ENCODE data around the gene AKAP12.

Gene AKAP12, protein sequence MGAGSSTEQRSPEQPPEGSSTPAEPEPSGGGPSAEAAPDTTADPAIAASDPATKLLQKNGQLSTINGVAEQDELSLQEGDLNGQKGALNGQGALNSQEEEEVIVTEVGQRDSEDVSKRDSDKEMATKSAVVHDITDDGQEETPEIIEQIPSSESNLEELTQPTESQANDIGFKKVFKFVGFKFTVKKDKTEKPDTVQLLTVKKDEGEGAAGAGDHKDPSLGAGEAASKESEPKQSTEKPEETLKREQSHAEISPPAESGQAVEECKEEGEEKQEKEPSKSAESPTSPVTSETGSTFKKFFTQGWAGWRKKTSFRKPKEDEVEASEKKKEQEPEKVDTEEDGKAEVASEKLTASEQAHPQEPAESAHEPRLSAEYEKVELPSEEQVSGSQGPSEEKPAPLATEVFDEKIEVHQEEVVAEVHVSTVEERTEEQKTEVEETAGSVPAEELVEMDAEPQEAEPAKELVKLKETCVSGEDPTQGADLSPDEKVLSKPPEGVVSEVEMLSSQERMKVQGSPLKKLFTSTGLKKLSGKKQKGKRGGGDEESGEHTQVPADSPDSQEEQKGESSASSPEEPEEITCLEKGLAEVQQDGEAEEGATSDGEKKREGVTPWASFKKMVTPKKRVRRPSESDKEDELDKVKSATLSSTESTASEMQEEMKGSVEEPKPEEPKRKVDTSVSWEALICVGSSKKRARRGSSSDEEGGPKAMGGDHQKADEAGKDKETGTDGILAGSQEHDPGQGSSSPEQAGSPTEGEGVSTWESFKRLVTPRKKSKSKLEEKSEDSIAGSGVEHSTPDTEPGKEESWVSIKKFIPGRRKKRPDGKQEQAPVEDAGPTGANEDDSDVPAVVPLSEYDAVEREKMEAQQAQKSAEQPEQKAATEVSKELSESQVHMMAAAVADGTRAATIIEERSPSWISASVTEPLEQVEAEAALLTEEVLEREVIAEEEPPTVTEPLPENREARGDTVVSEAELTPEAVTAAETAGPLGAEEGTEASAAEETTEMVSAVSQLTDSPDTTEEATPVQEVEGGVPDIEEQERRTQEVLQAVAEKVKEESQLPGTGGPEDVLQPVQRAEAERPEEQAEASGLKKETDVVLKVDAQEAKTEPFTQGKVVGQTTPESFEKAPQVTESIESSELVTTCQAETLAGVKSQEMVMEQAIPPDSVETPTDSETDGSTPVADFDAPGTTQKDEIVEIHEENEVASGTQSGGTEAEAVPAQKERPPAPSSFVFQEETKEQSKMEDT (N-terminal part only)

DNA sequence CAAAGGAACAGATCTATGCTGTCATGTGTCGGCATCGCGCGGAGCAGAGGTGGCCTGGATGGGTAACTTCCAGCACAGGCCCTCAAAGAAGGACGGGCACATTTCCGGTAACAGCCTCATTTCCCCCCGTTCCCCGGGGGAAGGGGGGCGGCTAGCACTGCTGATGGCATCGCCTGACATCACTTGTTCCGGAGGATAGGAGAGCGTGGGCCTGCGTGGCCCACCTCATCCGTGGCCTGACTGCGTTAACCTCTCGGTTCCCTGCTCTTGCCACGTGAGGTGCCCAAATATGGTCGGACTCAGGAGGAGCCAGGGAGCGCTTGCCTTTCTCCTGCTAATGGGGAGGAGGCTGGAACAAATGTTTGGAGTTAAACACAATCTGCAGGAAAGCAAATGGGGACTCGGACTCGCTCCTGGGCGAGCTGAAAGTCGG, at the start of gene AKAP12:
AKAP12 (plus strand) TSS at position 365 of the 433 bp plus-strand sequence. CDS start 596 bp downstream, outside the sequence.
- DNase-seq: no peak

DNA sequence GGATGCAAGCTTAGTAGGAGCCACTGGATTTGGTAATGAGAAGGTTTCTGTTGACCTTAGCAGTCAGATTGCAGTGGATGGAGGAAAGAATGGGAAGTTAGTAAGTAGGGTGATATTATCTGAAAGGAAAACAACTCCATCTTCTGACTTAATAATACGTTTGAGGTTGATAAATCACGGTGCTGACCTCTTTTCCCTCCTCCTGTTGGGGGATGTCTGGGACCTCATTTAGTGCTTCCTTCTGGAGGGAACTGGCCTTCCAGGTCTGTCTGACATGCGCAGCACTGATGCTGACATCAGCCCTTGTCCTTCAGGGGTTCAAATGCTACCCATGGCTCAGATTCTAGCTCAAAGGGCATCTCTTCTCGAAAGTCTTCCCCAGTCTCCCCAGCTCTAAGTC, 48.2 kb upstream of the AKAP12 start:
- no peak for DNase-seq

DNA sequence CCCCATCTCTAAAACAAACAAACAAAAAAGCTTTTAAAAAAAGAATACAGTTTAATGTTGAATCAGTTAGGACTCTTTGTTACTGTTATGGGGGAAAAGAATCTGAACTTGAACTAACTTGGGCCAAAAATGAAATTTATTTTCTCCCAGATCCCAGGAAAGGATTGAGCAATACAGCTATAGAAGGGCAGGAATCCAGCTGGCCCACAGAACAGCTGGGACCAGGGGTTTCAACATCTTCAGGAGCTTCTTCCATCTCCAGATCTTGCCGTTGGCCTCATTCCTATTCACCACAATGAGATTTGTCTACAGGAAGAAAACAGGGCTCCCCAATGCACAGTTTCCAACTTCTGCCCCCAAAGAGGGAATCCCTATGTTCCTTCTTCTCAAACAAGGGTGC, 43.2 kb upstream of the AKAP12 start:
- no peak for DNase-seq

DNA sequence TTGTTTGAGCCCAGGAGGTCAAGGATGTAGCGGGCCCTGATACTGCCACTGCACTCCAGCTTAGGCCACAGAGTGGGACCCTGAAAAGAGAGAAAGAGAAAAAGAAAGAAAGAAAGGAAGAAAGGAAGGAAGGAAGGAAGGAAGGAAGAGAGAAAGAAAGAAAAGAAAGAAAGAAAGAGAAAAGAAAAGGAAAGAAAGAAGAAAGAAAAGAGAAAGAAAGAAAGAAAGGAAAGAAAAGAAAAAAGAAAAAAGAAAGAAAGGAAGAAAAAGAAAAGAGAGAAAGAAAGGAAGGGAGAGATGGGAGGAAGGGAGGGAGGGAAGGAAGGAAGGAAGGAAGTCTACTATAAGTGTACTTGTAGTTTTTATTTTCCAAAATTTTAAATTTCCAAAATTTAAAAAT, 42.2 kb upstream of the AKAP12 start:
- DNase-seq: no peak

DNA sequence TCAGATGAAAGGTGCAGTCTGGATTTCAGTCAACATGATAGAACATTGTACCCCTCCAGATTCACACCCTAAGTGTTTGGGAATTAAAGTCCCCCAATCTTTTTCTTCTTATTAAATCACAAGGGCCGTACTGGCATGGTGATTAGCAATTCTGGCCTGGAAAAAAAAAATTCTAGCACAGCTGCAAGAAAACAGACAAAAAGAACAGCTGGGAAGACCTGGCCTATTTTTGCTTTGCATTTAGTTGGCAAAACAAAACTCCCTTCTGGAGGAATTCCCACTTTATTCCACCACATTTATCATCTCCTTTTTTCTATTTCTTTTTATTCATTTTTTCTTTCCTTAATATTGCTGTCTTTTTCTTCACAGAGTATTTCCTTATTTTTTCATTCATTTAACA, 39.8 kb upstream of the AKAP12 start:
- no peak for DNase-seq

DNA sequence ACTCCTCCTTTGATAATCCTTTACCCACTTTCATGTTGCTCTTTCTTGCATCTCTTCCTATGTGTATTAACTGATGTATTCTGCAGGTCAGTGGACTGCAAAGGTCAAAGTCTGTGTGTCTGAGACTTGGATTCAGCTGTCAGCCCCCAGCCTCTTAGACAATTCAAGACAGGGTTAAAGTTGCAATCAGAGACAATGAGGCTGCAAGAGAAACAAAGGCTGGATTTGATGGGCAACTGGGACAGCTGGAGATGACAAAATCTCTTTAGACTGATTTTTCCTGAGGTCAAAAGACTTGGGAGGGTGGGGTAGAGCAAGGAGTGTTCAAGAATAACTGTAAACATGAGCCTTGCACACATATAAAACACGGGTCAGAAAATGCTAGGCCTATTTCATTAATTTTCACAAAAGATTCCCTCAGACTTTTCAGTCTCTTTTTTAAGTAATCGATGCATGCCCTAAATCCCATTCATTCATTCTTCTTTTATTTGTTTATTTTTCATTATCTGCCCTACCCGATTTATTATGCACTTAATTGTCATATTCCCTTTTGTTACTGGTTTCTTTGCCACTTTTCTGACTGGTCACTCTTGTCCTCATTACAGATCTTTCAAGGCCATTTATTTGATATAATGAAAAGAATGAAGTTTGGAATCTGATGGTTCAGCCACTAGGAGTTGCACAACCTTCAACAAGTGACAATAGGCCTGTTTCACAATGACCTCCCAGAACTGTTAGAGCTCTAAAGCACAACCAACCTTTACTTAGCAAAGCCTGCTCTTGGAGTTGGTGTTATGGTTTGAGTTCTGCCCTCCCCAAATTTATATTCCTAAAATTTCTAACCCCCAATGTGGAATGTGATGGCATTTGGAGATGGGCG, 33.8 kb upstream of the AKAP12 start:
- DNase-seq: peak; percentile 4

DNA sequence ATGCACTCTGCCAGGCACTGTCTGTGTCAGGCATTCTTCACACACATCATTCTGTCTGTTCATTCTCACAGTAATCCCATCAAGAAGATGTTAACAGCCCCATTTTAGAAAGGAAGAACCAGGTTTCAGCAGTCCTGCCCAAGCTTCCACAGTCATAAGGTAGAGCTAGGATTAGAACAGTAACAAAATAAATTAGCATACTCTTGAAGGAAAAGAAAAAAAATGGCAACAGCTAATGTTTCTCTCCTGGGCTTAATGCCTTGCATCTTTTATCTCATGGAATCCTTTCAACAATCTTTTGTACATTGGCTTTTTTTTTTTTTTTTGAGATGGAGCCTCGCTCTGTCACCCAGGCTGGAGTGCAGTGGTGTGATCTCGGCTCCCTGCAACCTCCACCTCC, 32.1 kb upstream of the AKAP12 start:
- no peak for DNase-seq

DNA sequence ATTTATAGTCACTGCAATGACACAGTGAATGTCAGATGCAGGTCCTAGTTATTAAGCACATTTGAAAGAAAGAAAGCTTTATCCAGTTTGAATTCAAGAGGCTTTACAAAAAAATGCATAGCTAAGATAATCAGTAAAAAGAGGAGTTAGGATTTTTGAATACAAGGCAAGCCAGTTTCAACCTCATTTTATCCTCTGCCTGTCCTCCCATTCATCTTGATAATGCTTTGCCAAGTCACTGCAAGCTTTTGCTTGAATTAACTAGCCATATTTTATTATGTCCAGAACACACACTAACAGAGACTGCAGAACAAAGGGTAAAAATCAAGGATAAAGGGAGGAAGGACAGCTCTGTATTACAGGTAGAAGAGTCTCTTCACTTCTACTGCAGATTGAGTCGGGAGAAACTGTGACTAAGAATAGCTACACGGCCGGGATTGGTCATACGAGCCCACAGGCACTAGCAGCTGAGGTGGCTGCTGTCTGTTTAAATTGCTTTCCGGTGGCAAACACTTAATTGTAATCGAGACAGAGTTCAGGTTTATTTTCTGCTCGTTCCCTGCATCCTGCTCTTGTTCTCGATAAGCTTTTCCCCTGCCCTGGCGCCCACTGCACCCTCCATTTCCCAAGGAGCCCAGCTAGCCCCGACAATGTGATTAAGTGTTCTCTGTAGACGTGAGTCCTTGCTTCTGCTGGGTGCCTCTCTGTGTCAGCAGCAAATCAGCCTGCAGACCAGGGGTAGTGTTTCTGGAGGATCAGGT, 30.5 kb upstream of the AKAP12 start:
- DNase-seq: no peak

DNA sequence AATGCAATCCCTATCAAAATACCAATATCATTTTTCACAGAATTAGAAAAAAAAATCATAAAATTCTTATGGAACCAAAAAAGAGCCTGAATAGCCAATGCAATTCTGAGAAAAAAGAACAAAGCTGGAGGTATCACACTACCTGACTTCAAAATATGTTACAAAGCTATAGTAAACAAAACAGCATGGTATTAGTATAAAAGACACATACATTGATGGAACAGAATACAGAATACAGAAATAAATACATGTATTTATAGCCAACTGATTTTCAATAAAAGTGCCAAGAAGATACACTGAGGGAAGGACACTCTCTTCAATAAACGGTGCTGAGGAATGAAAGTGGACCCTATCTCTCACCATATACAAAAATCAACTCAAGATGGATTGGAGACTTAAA, 28.7 kb upstream of the AKAP12 start:
- no peak for DNase-seq

DNA sequence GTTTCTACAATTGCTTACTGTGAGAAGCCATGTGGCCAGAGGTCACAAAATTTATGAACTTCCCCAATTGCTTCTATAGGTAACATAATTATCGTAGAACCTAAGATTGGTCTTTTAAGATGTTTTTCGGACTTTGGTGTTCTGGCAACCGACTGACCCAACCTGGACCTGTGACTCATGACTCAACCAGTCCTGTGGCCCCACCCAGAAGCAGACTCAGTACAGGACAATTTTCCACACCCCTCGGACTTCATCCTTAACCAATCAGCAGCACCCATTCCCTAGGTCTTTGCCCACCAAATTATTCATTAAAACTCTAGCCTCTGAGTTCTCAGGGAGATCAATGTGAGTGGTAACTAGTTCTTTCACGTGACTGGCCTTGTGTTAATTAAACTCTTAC, 26.4 kb upstream of the AKAP12 start:
- DNase-seq: no peak

DNA sequence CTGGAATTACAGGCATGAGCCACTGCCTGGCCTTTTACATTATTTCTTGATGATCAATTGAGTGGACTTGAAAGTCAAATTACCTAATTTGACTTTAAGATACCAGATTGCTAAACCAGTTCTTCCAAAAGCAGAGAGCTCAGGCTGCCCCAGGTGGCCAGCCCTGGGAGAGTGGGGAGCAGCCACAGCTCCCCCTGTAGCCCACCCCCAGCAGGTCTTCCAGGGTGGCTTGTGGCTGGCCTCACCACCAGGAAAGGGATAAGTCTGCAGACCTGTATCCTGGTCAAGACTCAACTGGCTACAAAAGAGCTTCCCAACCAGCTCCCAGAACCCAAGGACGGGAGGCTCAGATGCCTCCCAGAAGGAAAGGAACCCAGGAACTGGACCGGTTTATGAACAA, 23.8 kb upstream of the AKAP12 start:
- no peak for DNase-seq

DNA sequence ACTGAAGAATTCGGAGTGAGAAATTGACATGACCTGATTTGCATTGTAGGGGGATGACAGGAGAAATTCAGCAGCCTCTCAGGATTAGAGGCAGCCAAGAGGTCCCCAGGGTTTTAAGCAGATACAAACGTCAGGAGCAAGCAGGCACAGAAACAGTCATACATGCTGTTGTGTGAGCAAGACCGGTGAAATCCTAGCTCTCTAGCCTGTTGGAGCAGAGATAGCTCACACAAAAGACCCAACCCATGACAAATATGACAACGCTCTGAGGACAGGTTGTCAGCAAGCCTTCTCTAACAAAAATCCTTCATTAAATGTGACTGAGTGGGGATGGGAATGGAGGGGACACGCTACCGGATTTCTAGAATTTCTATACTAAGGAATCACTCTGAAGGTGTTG, 23.0 kb upstream of the AKAP12 start:
- DNase-seq: no peak

DNA sequence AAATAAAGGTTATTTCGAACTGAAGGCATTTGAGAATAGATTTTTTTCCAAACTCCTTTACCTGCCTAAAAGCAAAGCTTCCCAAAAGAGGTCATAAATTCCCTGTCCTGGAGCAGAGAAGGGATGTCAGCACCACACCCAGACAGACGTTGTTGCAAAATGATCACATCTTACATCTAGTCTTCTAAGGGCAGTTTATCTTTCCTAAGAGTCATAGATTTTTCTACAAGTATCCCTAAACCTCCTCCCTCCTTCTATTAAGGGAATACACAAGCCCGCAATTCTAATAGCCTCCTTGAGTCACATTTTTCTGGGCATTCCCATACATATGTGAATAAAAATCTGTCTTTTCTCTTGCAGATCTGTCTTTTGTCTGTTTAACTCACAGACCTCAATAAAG, 20.6 kb upstream of the AKAP12 start:
- DNase-seq: no peak

DNA sequence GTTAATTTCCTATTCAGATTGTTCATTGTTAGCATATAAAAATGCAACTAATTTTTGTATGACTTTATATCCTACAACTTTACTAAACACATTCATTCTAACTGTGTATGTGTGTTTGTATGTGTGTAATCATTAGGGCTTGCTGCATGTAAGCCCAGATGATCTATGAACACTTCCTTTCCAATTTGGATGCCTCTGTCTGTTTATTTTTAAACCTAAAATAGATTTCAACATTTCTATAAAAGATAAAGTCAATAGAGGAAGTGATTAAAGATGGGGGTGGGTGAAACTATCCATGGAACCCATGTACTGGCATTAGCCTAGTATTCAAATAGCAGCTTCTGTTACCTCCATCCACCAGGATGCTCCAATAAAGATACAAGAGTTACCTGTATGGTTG, 15.7 kb upstream of the AKAP12 start:
- no peak for DNase-seq

DNA sequence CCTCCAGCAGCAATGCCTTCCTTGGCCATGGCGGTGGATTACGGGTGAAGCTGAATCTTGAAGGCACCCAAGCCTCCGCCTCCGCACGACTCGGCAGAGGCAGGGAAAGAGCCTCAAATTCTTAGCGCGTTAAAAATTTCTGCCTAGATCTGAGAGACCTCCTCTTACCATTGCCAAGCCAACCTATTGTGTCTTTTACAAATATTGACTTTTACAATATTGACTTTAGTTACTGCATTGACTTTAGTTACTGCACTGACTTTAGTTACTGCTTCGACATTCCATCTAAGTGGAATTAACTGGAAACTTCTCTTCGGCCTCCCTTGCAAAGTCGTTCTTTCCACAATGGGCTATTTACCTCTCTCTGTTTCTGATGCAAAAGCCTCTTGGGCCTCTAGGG, 13.8 kb upstream of the AKAP12 start:
- no peak for DNase-seq

DNA sequence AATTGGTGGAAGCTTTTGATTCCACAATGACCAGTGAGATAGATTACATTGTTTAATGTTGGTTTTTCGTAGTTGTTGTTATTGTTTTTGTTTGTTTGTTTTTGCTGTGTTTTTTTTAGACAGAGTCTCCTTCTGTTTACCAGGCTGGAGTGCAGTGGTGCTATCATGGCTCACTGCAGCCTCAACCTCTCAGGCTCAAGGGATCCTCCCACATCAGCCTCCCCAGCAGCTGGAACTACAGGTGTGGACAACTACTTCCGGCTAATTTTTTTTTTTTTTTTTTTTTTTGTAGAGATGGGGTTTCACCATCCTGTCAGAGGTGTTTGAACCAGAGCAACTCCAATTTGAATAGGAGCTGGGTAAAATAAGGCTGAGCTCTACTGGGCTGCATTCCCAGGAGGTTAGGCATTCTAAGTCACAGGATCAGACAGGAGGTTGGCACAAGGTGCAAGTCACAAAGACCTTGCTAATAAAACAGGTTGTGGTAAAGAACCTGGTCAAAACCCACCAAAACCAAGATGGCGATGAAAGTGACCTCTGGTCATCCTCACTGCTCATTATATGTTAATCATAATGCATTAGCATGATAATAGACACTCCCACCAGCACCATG, 10.9 kb upstream of the AKAP12 start:
- no peak for DNase-seq

DNA sequence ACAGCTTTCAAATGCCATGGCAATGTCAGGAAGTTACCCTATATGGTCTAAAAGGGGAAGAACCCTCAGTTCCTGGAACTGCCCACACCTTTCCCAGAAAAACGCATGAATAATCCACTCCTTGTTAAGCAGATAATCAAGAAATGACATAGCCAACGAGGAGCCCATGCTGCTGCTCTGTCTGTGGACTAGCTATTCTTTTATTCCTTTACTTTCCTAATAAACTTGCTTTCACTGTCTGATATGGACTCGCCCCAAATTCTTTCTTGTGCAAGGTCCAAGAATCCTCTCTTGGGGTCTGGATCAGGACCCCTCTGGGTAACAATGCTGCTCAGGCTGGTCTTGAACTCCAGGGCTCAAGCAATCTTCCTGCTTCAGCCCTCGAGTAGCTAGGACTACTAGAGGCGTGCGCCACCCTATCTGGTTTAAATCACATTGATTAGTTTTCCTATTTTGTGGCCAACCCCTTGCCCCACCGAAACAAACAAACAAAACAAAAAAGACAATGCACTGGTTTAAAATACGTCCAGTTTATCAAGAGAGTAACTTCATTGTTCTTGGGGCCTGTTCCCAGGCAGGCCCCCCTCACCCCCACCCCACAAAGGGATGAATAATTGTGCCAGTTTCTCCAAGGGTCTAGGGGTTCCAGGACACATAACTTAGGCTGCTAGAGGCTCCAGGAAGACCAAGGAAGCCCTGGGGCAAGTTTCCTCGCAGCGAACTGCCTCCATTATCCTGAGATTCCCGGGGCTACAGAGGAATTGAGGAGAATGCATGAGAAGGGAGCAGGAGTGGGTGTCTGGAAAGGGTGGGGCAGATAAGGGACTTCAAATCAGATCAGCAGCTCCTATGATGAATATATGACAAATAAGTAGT, 10.1 kb upstream of the AKAP12 start:
- DNase-seq: peak; percentile 48

DNA sequence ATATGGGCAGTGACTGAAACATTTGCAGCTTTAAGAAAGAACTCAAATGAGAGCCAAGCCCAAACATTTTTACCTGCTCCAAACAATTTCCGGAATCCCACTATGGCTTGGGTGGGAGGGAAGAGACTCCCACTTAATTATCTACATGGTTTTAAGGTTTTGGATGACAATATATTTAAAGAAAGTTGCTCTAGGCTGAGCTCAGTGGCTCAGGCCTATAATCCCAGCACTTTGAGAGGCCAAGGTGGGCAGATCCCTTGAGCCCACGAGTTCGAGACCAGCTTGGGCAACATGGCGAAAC, 9.5 kb upstream of the AKAP12 start:
- DNase-seq: no peak

DNA sequence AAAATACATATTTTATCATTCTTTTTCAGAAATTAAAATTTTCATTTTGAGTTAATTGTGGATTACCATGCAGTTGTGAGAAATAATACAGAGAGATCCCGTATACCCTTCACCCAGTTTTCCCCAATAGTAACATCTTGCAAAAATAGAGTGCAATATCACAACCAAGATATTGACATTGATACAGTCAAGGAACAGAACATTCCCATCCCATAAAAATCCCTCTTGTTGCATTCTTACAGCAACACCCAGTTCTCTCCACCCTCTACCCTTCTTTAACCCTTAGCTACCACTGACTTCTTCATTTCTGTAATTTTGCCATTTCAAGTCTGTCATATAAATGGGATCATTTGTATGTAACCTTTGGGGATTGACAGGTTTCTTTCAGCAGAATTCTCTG, 6.9 kb upstream of the AKAP12 start:
- no peak for DNase-seq

DNA sequence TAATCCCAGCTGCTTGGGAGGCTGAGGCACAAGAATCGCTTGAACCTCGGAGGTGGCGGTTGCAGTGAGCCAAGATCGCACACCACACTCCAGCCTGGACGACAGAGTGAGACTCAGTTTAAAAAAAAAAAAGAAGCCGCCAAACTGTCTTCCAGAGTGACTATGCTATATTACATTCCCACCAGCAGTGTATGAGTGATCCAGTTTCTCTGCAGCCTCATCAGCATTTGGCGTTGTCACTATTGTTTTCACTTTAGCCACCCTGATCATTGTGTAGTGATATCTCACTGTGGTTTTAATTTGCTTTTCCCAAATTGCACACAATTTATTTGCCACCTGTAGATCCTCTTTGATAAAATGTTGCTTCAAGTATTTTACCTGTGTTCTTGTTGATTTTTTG, 6.0 kb upstream of the AKAP12 start:
- no peak for DNase-seq

Data from inflammatory macrophage treated with lipopolysaccharide for 4 hours (primary cell).